ENCODE results near the gene BAIAP2.

BAIAP2 gene

DNA sequence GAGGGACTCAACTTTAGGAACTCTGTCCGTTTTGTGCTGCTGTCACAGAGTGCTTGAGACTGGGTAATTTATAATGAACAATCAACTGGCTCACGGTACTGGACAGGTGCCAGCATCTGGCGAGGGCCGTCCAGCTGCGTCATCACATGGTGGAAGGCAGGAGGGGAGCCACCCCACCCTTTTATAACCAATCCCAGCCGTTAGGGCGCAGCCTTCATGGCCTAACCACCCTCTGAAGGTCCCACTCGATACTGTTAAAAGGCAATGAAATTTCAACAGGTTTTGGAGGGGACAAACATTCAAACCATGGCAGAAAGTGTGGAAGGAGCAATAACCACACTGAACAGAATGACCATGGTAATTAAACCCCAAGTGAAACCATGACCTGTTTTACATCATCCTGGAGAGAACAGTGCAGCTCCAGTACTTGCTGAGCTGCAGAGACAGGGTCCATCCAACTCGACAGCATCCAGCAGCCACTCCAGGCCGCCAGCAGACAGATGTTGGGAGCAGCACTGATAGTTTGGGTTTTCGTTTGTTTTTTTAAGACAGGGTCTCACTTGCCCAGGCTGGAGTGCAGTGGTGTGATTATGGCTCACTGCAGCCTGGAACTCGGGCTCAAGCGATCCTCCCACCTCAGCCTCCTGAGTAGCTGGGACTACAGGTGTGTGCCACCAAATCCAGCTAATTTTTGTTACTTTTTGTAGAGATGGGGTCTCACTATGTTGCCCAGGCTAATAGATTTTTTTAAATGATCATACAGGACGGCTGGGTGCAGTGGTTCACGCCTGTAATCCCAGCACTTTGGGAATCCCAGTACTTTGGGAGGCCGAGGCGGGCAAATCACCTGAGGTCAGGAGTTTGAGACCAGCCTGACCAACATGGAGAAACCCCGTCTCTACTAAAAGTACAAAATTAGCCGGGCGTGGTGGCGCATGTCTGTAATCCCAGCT, 32.3 kb upstream of the BAIAP2 start:
- TF ChIP-seq, protein P1, sequence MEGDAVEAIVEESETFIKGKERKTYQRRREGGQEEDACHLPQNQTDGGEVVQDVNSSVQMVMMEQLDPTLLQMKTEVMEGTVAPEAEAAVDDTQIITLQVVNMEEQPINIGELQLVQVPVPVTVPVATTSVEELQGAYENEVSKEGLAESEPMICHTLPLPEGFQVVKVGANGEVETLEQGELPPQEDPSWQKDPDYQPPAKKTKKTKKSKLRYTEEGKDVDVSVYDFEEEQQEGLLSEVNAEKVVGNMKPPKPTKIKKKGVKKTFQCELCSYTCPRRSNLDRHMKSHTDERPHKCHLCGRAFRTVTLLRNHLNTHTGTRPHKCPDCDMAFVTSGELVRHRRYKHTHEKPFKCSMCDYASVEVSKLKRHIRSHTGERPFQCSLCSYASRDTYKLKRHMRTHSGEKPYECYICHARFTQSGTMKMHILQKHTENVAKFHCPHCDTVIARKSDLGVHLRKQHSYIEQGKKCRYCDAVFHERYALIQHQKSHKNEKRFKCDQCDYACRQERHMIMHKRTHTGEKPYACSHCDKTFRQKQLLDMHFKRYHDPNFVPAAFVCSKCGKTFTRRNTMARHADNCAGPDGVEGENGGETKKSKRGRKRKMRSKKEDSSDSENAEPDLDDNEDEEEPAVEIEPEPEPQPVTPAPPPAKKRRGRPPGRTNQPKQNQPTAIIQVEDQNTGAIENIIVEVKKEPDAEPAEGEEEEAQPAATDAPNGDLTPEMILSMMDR (conservative IDR thresholded peaks at IDR 0.05) = no peak
- H3K27ac ChIP-seq = no peak overlapping the region

DNA sequence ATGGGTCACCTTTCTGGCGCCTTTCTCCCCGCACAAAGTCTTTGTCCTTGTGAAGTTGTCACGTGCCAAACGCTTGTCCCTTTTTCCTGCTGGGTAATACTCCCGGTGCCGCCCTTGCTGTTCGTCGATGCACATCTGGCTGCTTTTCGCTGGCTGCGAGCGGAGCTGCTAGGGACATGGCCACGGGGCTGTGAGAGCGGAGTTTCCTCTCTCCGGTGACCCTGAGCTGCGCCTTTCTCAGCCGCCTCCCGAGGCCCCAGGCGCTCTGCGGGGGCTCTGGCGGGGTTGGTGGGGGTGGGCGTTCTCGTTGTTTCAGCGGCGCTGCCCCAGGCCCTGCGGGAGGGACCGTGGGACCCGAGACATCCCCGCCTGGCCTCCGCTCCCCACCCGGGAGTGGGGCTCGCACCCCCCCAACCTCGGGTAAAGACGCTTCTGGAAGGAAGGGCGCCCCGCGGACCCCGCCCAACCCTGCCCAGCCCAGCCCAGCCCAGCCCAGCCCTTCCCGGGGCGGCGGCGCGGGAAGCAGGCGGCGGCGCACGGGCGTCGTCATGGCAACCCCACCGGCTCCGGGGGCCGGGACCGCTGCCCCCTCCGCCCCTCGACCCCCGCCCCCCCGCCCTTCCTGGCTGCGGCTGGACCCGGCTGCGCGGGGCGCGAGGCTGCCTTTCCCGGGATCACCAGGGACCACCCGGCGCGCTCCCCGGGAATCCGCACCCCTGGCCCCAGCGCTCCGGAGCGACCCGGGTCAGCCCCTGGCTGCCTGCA, 31.1 kb upstream of the BAIAP2 start:
- TF ChIP-seq, protein P1 (conservative IDR thresholded peaks at IDR 0.05) = no peak

DNA sequence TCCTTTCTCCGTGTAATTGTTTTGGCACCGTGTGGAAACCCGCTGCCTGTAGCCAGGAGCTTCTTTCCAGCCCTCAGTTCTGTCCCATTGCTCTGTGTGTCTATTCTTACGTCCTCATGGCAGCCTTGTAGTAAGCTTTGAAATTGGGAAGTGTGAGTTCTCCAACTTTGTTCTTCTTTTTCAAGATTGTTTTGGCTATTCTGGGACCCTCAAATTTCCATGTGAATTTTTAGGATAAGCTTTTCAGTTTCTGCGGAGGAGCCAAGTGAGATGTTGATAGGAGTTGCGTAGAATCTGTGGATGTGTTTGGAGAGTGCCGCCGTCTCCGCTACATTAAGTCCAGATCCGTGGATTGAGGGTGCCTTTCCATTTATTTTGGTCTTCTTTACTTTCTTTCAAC, 28.1 kb upstream of the BAIAP2 start:
- no peak overlapping the region for H3K27ac ChIP-seq
- TF ChIP-seq, protein P1 (conservative IDR thresholded peaks at IDR 0.05) = no peak

More for the DNA sequence above, 31.1 kb upstream of the BAIAP2 start:
- H3K27ac ChIP-seq = no peak overlapping the region

DNA sequence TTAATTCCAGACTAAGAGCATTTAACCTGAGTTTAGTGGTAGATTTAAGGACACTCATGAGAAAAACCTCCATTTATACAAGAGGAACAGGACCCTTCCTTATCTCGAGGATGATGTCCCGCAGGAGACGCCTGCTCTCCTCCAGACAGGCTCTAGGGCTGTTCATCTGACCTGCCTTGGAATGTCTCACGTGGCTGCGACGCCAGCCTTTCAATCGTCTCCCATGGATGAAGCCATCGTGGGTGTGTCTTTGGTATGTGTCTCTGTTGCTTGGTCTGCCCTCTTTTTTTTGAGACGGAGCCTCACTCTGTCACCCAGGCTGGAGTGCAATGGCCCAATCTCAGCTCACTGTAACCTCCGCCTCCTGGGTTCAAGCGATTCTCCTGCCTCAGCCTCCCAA, 26.8 kb upstream of the BAIAP2 start:
- TF ChIP-seq, protein P1 (conservative IDR thresholded peaks at IDR 0.05) = no peak
- H3K27ac ChIP-seq = no peak overlapping the region

DNA sequence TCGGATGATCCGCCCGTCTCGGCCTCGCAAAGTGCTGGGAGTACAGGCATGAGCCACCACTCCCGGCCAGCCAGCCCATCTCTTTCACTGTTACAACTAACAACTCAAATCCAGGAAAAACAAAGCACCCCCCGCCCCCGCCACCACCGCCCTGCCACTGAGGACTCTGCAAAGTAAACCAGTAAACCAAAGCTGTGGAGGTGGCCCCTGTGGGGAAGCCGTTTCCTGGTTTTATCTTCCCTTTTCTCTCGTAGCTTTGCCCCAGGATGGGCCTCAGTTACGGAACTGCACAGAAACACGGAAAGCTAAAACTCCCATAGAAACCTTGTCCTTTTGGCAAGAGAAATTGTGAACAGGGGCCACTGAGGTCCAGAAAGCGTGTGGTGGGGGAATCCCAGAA, 25.8 kb upstream of the BAIAP2 start:
- H3K27ac ChIP-seq = no peak overlapping the region

DNA sequence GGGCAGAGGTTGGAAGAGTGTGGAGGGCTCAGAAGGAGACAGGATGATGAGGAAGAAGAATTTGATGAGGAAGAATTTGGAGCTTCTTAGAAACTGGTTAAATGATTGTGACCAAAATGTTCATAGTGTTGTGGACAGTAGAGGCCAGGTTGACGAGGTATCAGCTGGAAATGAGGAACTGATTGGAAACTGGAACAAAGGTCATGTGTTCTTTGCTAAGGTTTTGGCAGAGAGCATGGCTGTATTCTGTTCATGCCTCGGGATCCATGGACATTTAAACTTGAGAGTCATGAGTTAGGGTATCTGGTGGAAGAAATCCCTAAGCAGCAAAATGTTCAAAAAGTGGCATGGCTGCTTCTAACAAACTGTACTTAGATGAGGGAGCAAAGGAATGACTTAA, 24.0 kb upstream of the BAIAP2 start:
- no peak overlapping the region for H3K27ac ChIP-seq
- TF ChIP-seq, protein P1 (conservative IDR thresholded peaks at IDR 0.05) = no peak

More for the DNA sequence above, 25.8 kb upstream of the BAIAP2 start:
- TF ChIP-seq, protein P1 (conservative IDR thresholded peaks at IDR 0.05) = no peak

DNA sequence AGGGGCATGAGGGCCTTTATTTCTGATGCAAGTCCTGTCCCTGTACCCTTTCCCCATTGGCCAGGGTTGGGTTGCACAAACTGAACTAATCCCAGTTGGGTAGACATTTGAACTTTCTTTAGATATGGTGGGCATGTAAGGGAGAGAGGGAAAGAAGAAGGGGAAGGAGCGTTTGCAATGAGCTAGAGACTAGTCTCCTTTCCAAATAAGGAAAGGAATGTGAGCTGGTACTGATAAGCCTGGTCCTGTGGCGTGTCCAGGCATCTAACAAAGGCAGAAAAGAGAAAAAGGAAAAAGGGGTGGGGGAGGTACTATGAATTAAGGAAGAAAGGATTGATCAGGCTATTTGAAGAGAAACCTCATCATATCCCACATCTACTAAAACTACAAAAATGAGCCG, 23.0 kb upstream of the BAIAP2 start:
- H3K27ac ChIP-seq = no peak overlapping the region
- TF ChIP-seq, protein P1 (conservative IDR thresholded peaks at IDR 0.05) = no peak
